ENCODE results near the gene KRTAP12-4. TPM values are rescaled to one million over a fixed set of nuclear protein-coding genes. Genes with fewer than 3 reads are reported as not detected.

The KRTAP12-4 gene
- total and polyA plus RNA-seq, 2 donors (not counting 3 experiments of a cell fraction or from before 2014, with no cell fraction given): not detected

DNA sequence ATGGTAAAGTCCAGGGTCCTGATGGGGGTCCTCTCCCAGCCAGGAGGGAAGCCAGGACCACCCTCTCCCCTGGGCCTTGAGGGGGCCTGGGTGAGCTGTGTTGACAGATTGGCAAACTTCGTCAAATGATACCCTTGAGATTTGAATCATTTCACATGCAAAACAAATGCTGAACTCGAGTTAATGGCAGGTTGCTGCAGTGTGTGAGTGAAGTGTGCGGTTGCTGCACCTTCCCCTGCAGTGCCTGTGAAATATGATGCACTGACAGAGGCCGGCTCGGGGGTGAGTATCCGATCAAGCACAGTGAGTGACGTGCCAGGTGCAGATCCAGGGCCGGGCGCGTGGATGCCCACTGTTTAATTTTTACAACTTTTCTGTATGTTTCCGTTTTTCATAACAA, 33.2 kb upstream of the KRTAP12-4 start:
- dilution Hi-C loops (cut with MboI; ENCODE audit: extremely low pct_ligation_motif_present, low sequenced_read_pairs) (no loop called here), intact Hi-C loops (cut with micrococcal nuclease) (no loop called here)
- no peaks in the 10 kb centered on the region for H3K4me1 ChIP-seq (ENCODE audit: control insufficient read depth, extremely low read depth, insufficient read depth, low read length)
- H3K27ac ChIP-seq (ENCODE audit: insufficient read depth, low read depth, low read length): no peak overlapping the region
- DNase-seq (ENCODE audit: low read depth, low spot score) (no peak), FAIRE-seq (no peak)
- TF ChIP-seq GATA2 (IDR thresholded peaks at IDR 0.05; ENCODE audit: insufficient read depth, insufficient read length, low read depth, low read length) (no peak), POLR2A (IDR thresholded peaks at IDR 0.05; ENCODE audit: low read depth, low read length) (no peak), JUN (IDR thresholded peaks at IDR 0.05; ENCODE audit: borderline replicate concordance, insufficient read depth, insufficient read length, low read depth) (no peak)
- no peak overlapping the region for H2AFZ ChIP-seq (ENCODE audit: low read depth, low read length)
- no peak overlapping the region for H3K9ac ChIP-seq (replicated peaks; ENCODE audit: extremely low read depth, insufficient read depth, low read length)
- H3K27me3 ChIP-seq (ENCODE audit: control insufficient read depth in 2 of 2, insufficient read depth in 2 of 2, low read length in 2 of 2): peaks cover 5 to 17% of the 10 kb centered on the region in 2 experiments
- ChIA-PET CTCF (no interaction called here), POLR2A (no interaction called here)
- BruUV-seq (replicated peaks): no TSS peak
- no peaks in the 10 kb centered on the region for H3K36me3 ChIP-seq (ENCODE audit: control insufficient read depth in 2 of 2, extremely low read depth in 1 of 2, insufficient read depth in 2 of 2, low read length in 2 of 2)
- no peak overlapping the region for H3K4me2 ChIP-seq (ENCODE audit: insufficient read depth, low read length)
- no peaks in the 10 kb centered on the region for H4K20me1 ChIP-seq (replicated peaks; ENCODE audit: control insufficient read depth, extremely low read depth, insufficient read depth, low read length)
- H3K9me1 ChIP-seq (replicated peaks; ENCODE audit: control insufficient read depth, extremely low read depth, insufficient read depth, low read length): no peaks in the 10 kb centered on the region
- H3K79me2 ChIP-seq (ENCODE audit: control insufficient read depth, insufficient read depth, low read length): no peaks in the 10 kb centered on the region
- H3K4me3 ChIP-seq (replicated peaks in 1 of 3; ENCODE audit: insufficient read depth in 1 of 3, low read depth in 1 of 3, low read length in 3 of 3): no peak overlapping the region
- no peaks in the 10 kb centered on the region for H3K9me3 ChIP-seq (replicated peaks; ENCODE audit: control insufficient read depth, insufficient read depth, low read length)

DNA sequence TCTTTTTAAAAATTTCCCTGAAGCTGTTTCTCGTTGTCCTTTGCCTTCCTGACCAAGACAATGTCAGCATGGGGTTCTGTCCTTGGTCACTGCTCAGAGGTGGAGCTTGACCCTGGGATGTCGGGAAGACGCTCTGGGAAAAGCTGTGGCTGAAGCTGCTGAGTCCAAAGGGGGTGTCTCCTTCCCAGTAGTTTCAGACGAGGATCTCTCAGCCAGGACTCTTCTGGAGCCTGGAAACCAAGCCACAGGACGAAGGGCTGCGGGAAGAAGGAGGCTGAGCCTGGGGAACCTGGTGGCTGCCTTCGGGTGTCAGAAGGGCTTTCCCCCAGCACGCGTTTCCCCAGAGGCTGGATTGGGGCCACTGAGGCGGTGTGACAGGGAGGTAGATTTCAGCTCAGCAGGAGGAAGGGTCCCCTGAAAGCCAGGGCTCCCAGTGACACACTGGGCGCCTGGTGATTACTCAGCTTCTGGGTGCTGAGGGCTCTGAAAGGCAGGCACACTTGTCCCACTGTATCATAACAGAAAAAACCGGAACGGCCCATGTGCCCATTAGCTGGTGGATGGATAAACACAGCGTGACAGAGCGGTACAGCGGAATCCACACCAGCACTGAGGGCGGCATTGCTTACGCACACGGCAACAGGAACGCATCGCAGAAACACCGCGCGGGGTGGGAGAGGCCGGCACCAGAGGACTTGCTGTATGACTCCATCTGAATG, 32.5 kb upstream of the KRTAP12-4 start:
- no peak for DNase-seq (ENCODE audit: low read depth, low spot score)
- H3K27ac ChIP-seq (ENCODE audit: insufficient read depth, low read depth, low read length): no peak overlapping the region
- ChIA-PET POLR2A (no interaction called here), CTCF (no interaction called here)
- TF ChIP-seq JUN (IDR thresholded peaks at IDR 0.05; ENCODE audit: borderline replicate concordance, insufficient read depth, insufficient read length, low read depth): no peak
- no peak for TF ChIP-seq FOS (IDR thresholded peaks at IDR 0.05; ENCODE audit: borderline replicate concordance, insufficient read depth, low read length)
- TF ChIP-seq POLR2A (IDR thresholded peaks at IDR 0.05; ENCODE audit: low read depth, low read length): no peak
- no peak for TF ChIP-seq GATA2 (IDR thresholded peaks at IDR 0.05; ENCODE audit: insufficient read depth, insufficient read length, low read depth, low read length)
- TF ChIP-seq, protein P1, sequence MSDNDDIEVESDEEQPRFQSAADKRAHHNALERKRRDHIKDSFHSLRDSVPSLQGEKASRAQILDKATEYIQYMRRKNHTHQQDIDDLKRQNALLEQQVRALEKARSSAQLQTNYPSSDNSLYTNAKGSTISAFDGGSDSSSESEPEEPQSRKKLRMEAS (IDR thresholded peaks at IDR 0.05; ENCODE audit: insufficient read depth, insufficient read length): no peak
- H3K27me3 ChIP-seq (ENCODE audit: control insufficient read depth in 2 of 2, insufficient read depth in 2 of 2, low read length in 2 of 2): peaks cover 5 to 17% of the 10 kb centered on the region in 2 experiments
- no peaks in the 10 kb centered on the region for H3K79me2 ChIP-seq (ENCODE audit: control insufficient read depth, insufficient read depth, low read length)
- H3K9ac ChIP-seq (replicated peaks; ENCODE audit: extremely low read depth, insufficient read depth, low read length): no peak overlapping the region
- no peaks in the 10 kb centered on the region for H3K9me3 ChIP-seq (replicated peaks; ENCODE audit: control insufficient read depth, insufficient read depth, low read length)
- H2AFZ ChIP-seq (ENCODE audit: low read depth, low read length): no peak overlapping the region
- no peaks in the 10 kb centered on the region for H4K20me1 ChIP-seq (replicated peaks; ENCODE audit: control insufficient read depth, extremely low read depth, insufficient read depth, low read length)
- no peaks in the 10 kb centered on the region for H3K9me1 ChIP-seq (replicated peaks; ENCODE audit: control insufficient read depth, extremely low read depth, insufficient read depth, low read length)
- FAIRE-seq: no peak
- no TSS peak for BruUV-seq (replicated peaks)
- dilution Hi-C loops (cut with MboI; ENCODE audit: extremely low pct_ligation_motif_present, low sequenced_read_pairs): no loop called here
- no peaks in the 10 kb centered on the region for H3K4me1 ChIP-seq (ENCODE audit: control insufficient read depth, extremely low read depth, insufficient read depth, low read length)
- no peak overlapping the region for H3K4me2 ChIP-seq (ENCODE audit: insufficient read depth, low read length)
- intact Hi-C loops (cut with micrococcal nuclease): no loop called here
- H3K4me3 ChIP-seq (replicated peaks in 1 of 3; ENCODE audit: insufficient read depth in 1 of 3, low read depth in 1 of 3, low read length in 3 of 3): no peak overlapping the region
- no peaks in the 10 kb centered on the region for H3K36me3 ChIP-seq (ENCODE audit: control insufficient read depth in 2 of 2, extremely low read depth in 1 of 2, insufficient read depth in 2 of 2, low read length in 2 of 2)
